H1 (cell line): ENCODE measurements around the gene ARID1B. TPM values are rescaled to one million over a fixed set of nuclear protein-coding genes. Genes with fewer than 3 reads are reported as not detected.

Experiments used
- CTCF ChIA-PET: fragments of 300-600 bp; sonication (Branson Sonifier 250); formaldehyde crosslinking; loops from one replicate; lab custom pipeline; 2021; ENCODE audit not compliant: partially characterized antibody; lab: Charles Lee
- POLR2A ChIA-PET: fragments of 300-600 bp; sonication (Branson Sonifier 250); formaldehyde crosslinking; loops from one replicate; lab custom pipeline; 2021; ENCODE audit warnings: inconsistent platforms; ENCODE audit not compliant: partially characterized antibody; lab: Charles Lee
- DNase-seq, 2 experiments: peaks; one replicate each; pipeline versions ENCODE4 v3.0.0 to v3.0.0-alpha.2; 2010 to 2022; ENCODE audit warnings: low spot score in 2 of 2, low read depth in 1 of 2, mixed read lengths in 1 of 2
- FAIRE-seq: peaks from 2 replicates; lab custom pipeline; 2011; peaks lifted over from hg19 to GRCh38; lab: Jason Lieb, UNC
- H2AFZ ChIP-seq: 2 replicates; pipeline ENCODE4 v1.8.1; 2012; ENCODE audit warnings: low read length, inconsistent platforms
- H2AK5ac ChIP-seq: 2 replicates; pipeline ENCODE4 v1.6.1; 2013; ENCODE audit warnings: low read depth, low read length
- H2BK120ac ChIP-seq: replicated peaks from 2 replicates; pipeline ENCODE3; 2013; ENCODE audit warnings: low read depth, low read length, inconsistent platforms
- H2BK12ac ChIP-seq: 2 replicates; pipeline ENCODE4 v1.6.1; 2013; ENCODE audit warnings: low read depth, low read length
- H2BK15ac ChIP-seq: 2 replicates; pipeline ENCODE4 v1.6.1; 2013; ENCODE audit warnings: low read length
- H2BK20ac ChIP-seq: 2 replicates; pipeline ENCODE4 v1.6.1; 2013; ENCODE audit warnings: low read length
- H2BK5ac ChIP-seq: 2 replicates; pipeline ENCODE4 v1.6.1; 2013; ENCODE audit warnings: low read depth, low read length
- H3K14ac ChIP-seq: 2 replicates; pipeline ENCODE4 v1.6.1; 2013; ENCODE audit warnings: inconsistent platforms; ENCODE audit not compliant: insufficient read length
- H3K18ac ChIP-seq: 2 replicates; pipeline ENCODE4 v1.6.1; 2013; ENCODE audit warnings: low read length; ENCODE audit errors: extremely low read depth
- H3K23ac ChIP-seq: 2 replicates; pipeline ENCODE4 v1.6.1; 2013; ENCODE audit warnings: inconsistent platforms; ENCODE audit not compliant: insufficient read length
- H3K23me2 ChIP-seq: 2 replicates; pipeline ENCODE4 v1.6.1; 2013; ENCODE audit warnings: low read depth, low read length
- H3K27ac ChIP-seq: 2 replicates; pipeline ENCODE4 v1.6.1; 2011; ENCODE audit warnings: low read depth, low read length, inconsistent platforms
- H3K27me3 ChIP-seq, 4 experiments: replicated peaks in 1 of 4; 1 replicate in 1 of 4; 2 replicates in 3 of 4; pipeline versions ENCODE4 v1.6.1 to v1.8.1; 2011 to 2013; ENCODE audit warnings: low read length in 3 of 4, mild to moderate bottlenecking in 3 of 4, inconsistent platforms in 2 of 4, mixed read lengths in 2 of 4, moderate library complexity in 1 of 4; ENCODE audit not compliant: control insufficient read depth in 3 of 4, insufficient read depth in 3 of 4; ENCODE audit errors: extremely low read depth in 1 of 4
- H3K36me3 ChIP-seq, 4 experiments: 2 replicates each; pipeline versions ENCODE4 v1.6.1 to v1.8.1; 2011 to 2013; ENCODE audit warnings: mild to moderate bottlenecking in 4 of 4, low read length in 3 of 4, moderate library complexity in 2 of 4, control low read depth in 1 of 4, inconsistent platforms in 1 of 4; ENCODE audit not compliant: insufficient read depth in 4 of 4, control insufficient read depth in 2 of 4
- H3K4ac ChIP-seq: replicated peaks from 2 replicates; pipeline ENCODE3; 2013; ENCODE audit warnings: low read length, low read depth, mixed read lengths, inconsistent platforms; ENCODE audit not compliant: insufficient read length
- H3K4me1 ChIP-seq, 4 experiments: replicated peaks in 1 of 4; 1 replicate in 1 of 4; 2 replicates in 3 of 4; pipeline versions ENCODE4 v1.6.1 to v1.8.1; 2011 to 2013; ENCODE audit warnings: low read length in 3 of 4, inconsistent platforms in 2 of 4, mixed read lengths in 1 of 4; ENCODE audit not compliant: insufficient read depth in 4 of 4, control insufficient read depth in 3 of 4
- H3K4me2 ChIP-seq, 2 experiments: 2 replicates each; pipeline versions ENCODE4 v1.6.1 to v1.8.1; 2011 to 2013; ENCODE audit warnings: low read depth in 2 of 2, low read length in 2 of 2, control low read depth in 1 of 2, inconsistent platforms in 1 of 2, mild to moderate bottlenecking in 1 of 2; ENCODE audit not compliant: insufficient read depth in 1 of 2
- H3K4me3 ChIP-seq, 4 experiments: fragments of 200-600, 300-600 bp in 1 of 4; sonication (generic), shearing (Covaris generic), sonication (Bioruptor Twin) in 1 of 4; 2 replicates each; pipeline versions ENCODE4 v1.5.1 to v1.8.1; 2011 to 2016; ENCODE audit warnings: low read length in 4 of 4, low read depth in 3 of 4, control low read depth in 2 of 4, inconsistent platforms in 2 of 4, mild to moderate bottlenecking in 2 of 4, mixed read lengths in 1 of 4, moderate library complexity in 1 of 4; ENCODE audit not compliant: insufficient read depth in 2 of 4; ENCODE audit errors: extremely low read depth in 1 of 4
- H3K56ac ChIP-seq: replicated peaks from 2 replicates; pipeline ENCODE3; 2013; ENCODE audit warnings: low read depth, mild to moderate bottlenecking, mixed read lengths, low read length, inconsistent platforms; ENCODE audit not compliant: insufficient read length
- H3K79me1 ChIP-seq: 2 replicates; pipeline ENCODE4 v1.6.1; 2013; ENCODE audit warnings: low read depth, low read length, control low read depth
- H3K79me2 ChIP-seq, 2 experiments: 2 replicates each; pipeline versions ENCODE4 v1.6.1 to v1.8.1; 2012 to 2013; ENCODE audit warnings: low read length in 2 of 2, mild to moderate bottlenecking in 2 of 2, inconsistent platforms in 1 of 2; ENCODE audit not compliant: insufficient read depth in 2 of 2, control insufficient read depth in 1 of 2
- H3K9ac ChIP-seq, 4 experiments: replicated peaks in 1 of 4; 1 replicate in 1 of 4; 2 replicates in 3 of 4; pipeline versions ENCODE4 v1.6.1 to v1.8.1; 2011 to 2013; ENCODE audit warnings: low read depth in 3 of 4, low read length in 3 of 4, control low read depth in 2 of 4, mild to moderate bottlenecking in 2 of 4, moderate library complexity in 2 of 4, inconsistent platforms in 1 of 4; ENCODE audit errors: extremely low read depth in 1 of 4
- H3K9me3 ChIP-seq, 2 experiments: 2 replicates each; pipeline versions ENCODE4 v1.6.1 to v1.8.1; 2012 to 2013; ENCODE audit warnings: mild to moderate bottlenecking in 2 of 2, moderate library complexity in 2 of 2, control low read depth in 1 of 2, inconsistent platforms in 1 of 2, low read depth in 1 of 2, low read length in 1 of 2, mixed read lengths in 1 of 2; ENCODE audit not compliant: insufficient read depth in 2 of 2
- H4K20me1 ChIP-seq, 2 experiments: replicated peaks in 1 of 2; 2 replicates each; pipeline versions ENCODE3 to v1.8.1; 2011 to 2013; ENCODE audit warnings: inconsistent platforms in 2 of 2, low read length in 2 of 2, mild to moderate bottlenecking in 1 of 2; ENCODE audit not compliant: insufficient read depth in 2 of 2, control insufficient read depth in 1 of 2
- H4K5ac ChIP-seq: 2 replicates; pipeline ENCODE4 v1.6.1; 2013; ENCODE audit warnings: low read length, low read depth, mixed read lengths, inconsistent platforms; ENCODE audit not compliant: insufficient read length
- H4K8ac ChIP-seq: 2 replicates; pipeline ENCODE4 v1.8.0; 2013; ENCODE audit warnings: mild to moderate bottlenecking, moderate library complexity, low read length, inconsistent platforms; ENCODE audit not compliant: insufficient read depth; ENCODE audit errors: extremely low read depth
- H4K91ac ChIP-seq: replicated peaks from 2 replicates; pipeline ENCODE3; 2013; ENCODE audit warnings: low read length, mixed read lengths, inconsistent platforms; ENCODE audit not compliant: insufficient read length
- BCL11A ChIP-seq, 2 experiments: IDR thresholded peaks; one replicate each; pipeline ENCODE4 v1.6.1; 2011; ENCODE audit warnings: low read depth in 2 of 2, low read length in 2 of 2, mild to moderate bottlenecking in 2 of 2
- CHD1 ChIP-seq: IDR thresholded peaks from 2 replicates; pipeline ENCODE4 v1.6.1; 2012; ENCODE audit warnings: low read depth, low read length, improper control_type of control experiment
- CTBP2 ChIP-seq: IDR thresholded peaks from 2 replicates; pipeline ENCODE4 v1.7.0; 2011; ENCODE audit warnings: borderline replicate concordance, mild to moderate bottlenecking, moderate library complexity, mixed read lengths, low read length; ENCODE audit not compliant: insufficient read depth, insufficient read length
- EP300 ChIP-seq, 2 experiments: IDR thresholded peaks; 1 replicate in 1 of 2; 2 replicates in 1 of 2; pipeline ENCODE4 v1.6.1; 2011 to 2012; ENCODE audit warnings: low read depth in 2 of 2, low read length in 2 of 2, mild to moderate bottlenecking in 2 of 2, borderline replicate concordance in 1 of 2, inconsistent platforms in 1 of 2, moderate library complexity in 1 of 2
- JUND ChIP-seq: IDR thresholded peaks from 2 replicates; pipeline ENCODE4 v1.6.1; 2011; ENCODE audit warnings: mild to moderate bottlenecking, improper control_type of control experiment, low read length
- KDM1A ChIP-seq: fragments of 200-600, 300-600 bp; sonication (generic); IDR thresholded peaks from 2 replicates; pipeline ENCODE4 v1.7.1; 2016; ENCODE audit warnings: mild to moderate bottlenecking, low read length, borderline replicate concordance
- KDM5A ChIP-seq: fragments of 200-600 bp; IDR thresholded peaks from 2 replicates; pipeline ENCODE4 v1.7.1; 2012; ENCODE audit warnings: mild to moderate bottlenecking, low read length, inconsistent platforms, mixed read lengths
- MAFK ChIP-seq: IDR thresholded peaks from 2 replicates; pipeline ENCODE4 v1.6.1; 2012; ENCODE audit warnings: low read depth, mild to moderate bottlenecking, improper control_type of control experiment, low read length
- NRF1 ChIP-seq: IDR thresholded peaks from 2 replicates; pipeline ENCODE4 v1.6.1; 2011; ENCODE audit warnings: mild to moderate bottlenecking, low read depth, low read length, improper control_type of control experiment
- SP4 ChIP-seq: IDR thresholded peaks from 2 replicates; pipeline ENCODE4 v1.6.1; 2012; ENCODE audit warnings: low read length, inconsistent platforms
- TBP ChIP-seq: IDR thresholded peaks from 2 replicates; pipeline ENCODE4 v1.6.1; 2011; ENCODE audit warnings: low read depth, low read length, improper control_type of control experiment
- TEAD4 ChIP-seq: IDR thresholded peaks from 2 replicates; pipeline ENCODE4 v1.6.1; 2012; ENCODE audit warnings: low read depth, low read length, inconsistent platforms, mixed read lengths
- WGBS, 2 experiments: shearing (Covaris generic) in 1 of 2; methylation state at CpG; one replicate each; pipeline versions ENCODE4 v1.1.6 to v1.1.7; 2013 to 2015; ENCODE audit warnings: low lambda C conversion rate in 2 of 2, mixed read lengths in 2 of 2, inconsistent platforms in 1 of 2, low coverage in 1 of 2, missing lambda C conversion rate in 1 of 2; ENCODE audit not compliant: insufficient replicate concordance in 2 of 2, insufficient coverage in 1 of 2, insufficient read length in 1 of 2; ENCODE audit errors: extremely low coverage in 1 of 2, missing lambda C conversion rate in 1 of 2; 5-methylcytosine and 5-hydroxymethylcytosine counted together
- polyA plus RNA-seq, 7 experiments: library from polyadenylated mRNA; depleted of rRNA in 3 of 7; stranded (reverse) in 5 of 7; unstranded in 2 of 7; fragments of >200 nt in 5 of 7; fragments of 200-250 nt in 2 of 7; gene quantifications; 1 replicate in 5 of 7; 2 replicates in 1 of 7; 4 replicates in 1 of 7; pipeline versions ENCODE4 v1.2.1 to v1.2.3, GENCODE V29; 2011 to 2013; ENCODE audit warnings: missing spikeins in 2 of 7, mixed read lengths in 2 of 7
- total RNA-seq: library from RNA; stranded (reverse); fragmentation: NEBNext Ultra II Directional; extraction: Animal tissue kit (Norgen Biotek cat#: 25700); gene quantifications from 2 replicates; pipeline ENCODE4 v1.2.1, GENCODE V29; 2021
- TF ChIP-seq, protein P1 (sequence below): IDR thresholded peaks from 2 replicates; pipeline ENCODE4 v1.6.1; 2011; ENCODE audit warnings: low read length, improper control_type of control experiment

The ARID1B gene
- total and polyA plus RNA-seq, 2 of the 8 experiments (the other 6 are each of a cell fraction or from before 2014, with no cell fraction given) = 24.3 to 70.3 TPM

DNA sequence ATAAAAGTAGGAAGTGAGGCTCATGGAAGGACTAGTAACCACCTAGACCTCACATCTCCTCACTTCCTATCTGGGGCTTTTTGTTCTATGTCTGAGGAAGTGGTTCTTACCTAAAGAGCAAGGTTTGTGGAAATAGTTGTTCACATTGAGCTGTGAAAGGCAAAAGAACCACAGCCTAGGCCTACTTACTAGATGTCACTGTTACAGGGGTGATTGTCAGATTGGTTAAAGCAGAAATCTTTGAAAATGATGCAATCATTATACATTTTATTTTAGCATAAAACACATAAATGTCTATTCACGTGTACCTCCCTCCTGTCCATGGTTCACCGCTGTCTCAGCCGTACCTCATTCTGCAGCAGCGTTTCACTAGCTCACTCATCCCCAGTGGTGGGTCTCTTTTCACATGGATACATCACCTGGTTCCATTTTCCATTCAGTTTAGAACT lies 277.4 kb downstream of the ARID1B start:
- Histone ChIP-seq H4K5ac (no peak overlapping the region), H2BK20ac (no peak overlapping the region), H3K27me3 (no peaks in the 10 kb centered on the region), H3K18ac (no peak overlapping the region), H2AK5ac (0 out of 2 replicates have a peak overlapping the region, but pooled peaks have one; percentile 34), H4K91ac (no peak overlapping the region), H2BK5ac (no peak overlapping the region), H2BK12ac (no peak overlapping the region), H4K8ac (no peak overlapping the region), H3K4me3 (no peak overlapping the region), H3K23ac (no peak overlapping the region), H3K56ac (no peak overlapping the region), H3K4me1 (peaks cover 0 to 7% (median 3%) of the 10 kb centered on the region in 4 experiments; a peak in 4 of 7 replicates), H3K4ac (no peak overlapping the region), H3K79me1 (no peaks in the 10 kb centered on the region), H3K9ac (no peak overlapping the region), H3K4me2 (no peak overlapping the region), H4K20me1 (peaks cover 0 to 2% of the 10 kb centered on the region in 2 experiments), H3K36me3 (no peaks in the 10 kb centered on the region; a peak in 1 of 8 replicates), H2AFZ (no peak overlapping the region), H2BK120ac (no peak overlapping the region), H3K9me3 (peaks cover 5 to 8% of the 10 kb centered on the region in 2 experiments; a peak in 2 of 4 replicates), H3K27ac (0 out of 2 replicates have a peak overlapping the region, but pooled peaks have one; percentile 21), H3K79me2 (peaks cover 3 to 45% of the 10 kb centered on the region in 2 experiments; a peak in 3 of 4 replicates), H3K23me2 (no peaks in the 10 kb centered on the region), H2BK15ac (no peak overlapping the region), H3K14ac (no peak overlapping the region)
- ChIA-PET POLR2A (interaction anchor here (0.6 to 1.9 kb wide), 3 partner anchors 24 to 181 kb away, joined by 3 to 5 read pairs (median 3); no protein-coding TSS in a partner anchor), CTCF (interaction anchor here (0.9 to 2.1 kb wide), 4 partner anchors 15 to 43 kb away, joined by 3 to 5 read pairs (median 4); no protein-coding TSS in a partner anchor)
- 95% methylated on average over 4 of the region's 4 CpGs; no CpG with 5 or more reads in 1 of the 2 experiments for WGBS, 2 experiments
- no peak for DNase-seq
- no peak for FAIRE-seq
- TF ChIP-seq SP4 = no peak
- TF ChIP-seq TBP = no peak
- TF ChIP-seq BCL11A (IDR thresholded peaks at IDR 0.05; ENCODE audit: low read depth in 2 of 2, low read length in 2 of 2) = no peak
- no peak for TF ChIP-seq KDM5A
- no peak for TF ChIP-seq TEAD4
- no peak for TF ChIP-seq MAFK
- no peak for TF ChIP-seq CTBP2
- no peak for TF ChIP-seq NRF1
- no peak for TF ChIP-seq EP300 (IDR thresholded peaks at IDR 0.05; ENCODE audit: borderline replicate concordance in 1 of 2, low read depth in 2 of 2, low read length in 2 of 2)
- TF ChIP-seq JUND = no peak
- TF ChIP-seq, protein P1, sequence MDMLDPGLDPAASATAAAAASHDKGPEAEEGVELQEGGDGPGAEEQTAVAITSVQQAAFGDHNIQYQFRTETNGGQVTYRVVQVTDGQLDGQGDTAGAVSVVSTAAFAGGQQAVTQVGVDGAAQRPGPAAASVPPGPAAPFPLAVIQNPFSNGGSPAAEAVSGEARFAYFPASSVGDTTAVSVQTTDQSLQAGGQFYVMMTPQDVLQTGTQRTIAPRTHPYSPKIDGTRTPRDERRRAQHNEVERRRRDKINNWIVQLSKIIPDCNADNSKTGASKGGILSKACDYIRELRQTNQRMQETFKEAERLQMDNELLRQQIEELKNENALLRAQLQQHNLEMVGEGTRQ = no peak
- TF ChIP-seq KDM1A = no peak
- TF ChIP-seq CHD1 = no peak
